Common myeloid progenitor, CD34-positive (primary cell): ENCODE data around the gene ADAM12.
"Not testable (repeated sequence)": the region's sequence is repeated elsewhere in the genome, so short reads cannot be mapped to it uniquely, and the experiment has no call there.

ENCODE experiments used
- CTCF ChIA-PET: fragments of 350-600 bp; sonication (Branson Sonifier 250); formaldehyde crosslinking; loops from one replicate; lab custom pipeline; 2021; ENCODE audit warnings: antibody characterized with exemption; lab: Charles Lee
- POLR2A ChIA-PET: fragments of 350-600 bp; sonication (Branson Sonifier 250); formaldehyde crosslinking; loops from one replicate; lab custom pipeline; 2021; ENCODE audit warnings: antibody characterized with exemption; lab: Charles Lee
- DNase-seq, 3 donors: peaks; one replicate each; pipeline versions ENCODE4 v3.0.0 to v3.0.0-alpha.2; 2013
- H3K27ac ChIP-seq, 2 experiments: 1 replicate in 1 of 2; 2 replicates in 1 of 2; pipeline ENCODE4 v1.7.0; 2013; ENCODE audit warnings: inconsistent platforms in 2 of 2, low read length in 2 of 2, mild to moderate bottlenecking in 2 of 2, low read depth in 1 of 2, moderate library complexity in 1 of 2; ENCODE audit not compliant: severe bottlenecking in 2 of 2, insufficient read depth in 1 of 2, poor library complexity in 1 of 2
- H3K27me3 ChIP-seq, 5 experiments: replicated peaks in 2 of 5; 1 replicate in 3 of 5; 2 replicates in 2 of 5; pipeline versions ENCODE4 v1.6.1 to v1.7.0; 2013; ENCODE audit warnings: low read length in 4 of 5, mild to moderate bottlenecking in 2 of 5, moderate library complexity in 2 of 5, inconsistent platforms in 1 of 5; ENCODE audit not compliant: insufficient read depth in 5 of 5, control insufficient read depth in 4 of 5
- H3K36me3 ChIP-seq, 4 experiments: 1 replicate in 2 of 4; 2 replicates in 2 of 4; pipeline versions ENCODE4 v1.6.1 to v1.7.0; 2013; ENCODE audit warnings: low read length in 3 of 4, control low read depth in 1 of 4, mild to moderate bottlenecking in 1 of 4; ENCODE audit not compliant: control insufficient read depth in 4 of 4, insufficient read depth in 4 of 4
- H3K4me1 ChIP-seq, 4 experiments: 1 replicate in 3 of 4; 2 replicates in 1 of 4; pipeline versions ENCODE4 v1.6.1 to v1.7.1; 2013; ENCODE audit warnings: low read length in 3 of 4, mild to moderate bottlenecking in 3 of 4, control low read depth in 1 of 4, inconsistent platforms in 1 of 4, moderate library complexity in 1 of 4; ENCODE audit not compliant: control insufficient read depth in 4 of 4, insufficient read depth in 4 of 4; ENCODE audit errors: control extremely low read depth in 1 of 4
- H3K4me3 ChIP-seq, 7 experiments: 1 replicate in 4 of 7; 2 replicates in 3 of 7; pipeline versions ENCODE4 v1.5.1 to v1.7.0; 2013; ENCODE audit warnings: mild to moderate bottlenecking in 7 of 7, low read length in 6 of 7, moderate library complexity in 6 of 7, inconsistent platforms in 2 of 7, low read depth in 2 of 7, control low read depth in 1 of 7; ENCODE audit not compliant: insufficient read depth in 4 of 7, control insufficient read depth in 1 of 7; ENCODE audit errors: extremely low read depth in 1 of 7
- H3K9me3 ChIP-seq, 5 experiments: 1 replicate in 4 of 5; 2 replicates in 1 of 5; pipeline versions ENCODE4 v1.6.1 to v1.7.1; 2013; ENCODE audit warnings: low read length in 4 of 5, mild to moderate bottlenecking in 2 of 5, inconsistent platforms in 1 of 5, low read depth in 1 of 5, moderate library complexity in 1 of 5; ENCODE audit not compliant: control insufficient read depth in 4 of 5, insufficient read depth in 2 of 5; ENCODE audit errors: control extremely low read depth in 1 of 5
- WGBS: methylation state at CpG from one replicate; pipeline ENCODE4 v1.1.5; 2013; ENCODE audit not compliant: insufficient coverage; 5-methylcytosine and 5-hydroxymethylcytosine counted together

The ADAM12 gene

GRCh38 chr10:125980521-125981035 lies 407.7 kb downstream of the ADAM12 start:
- ChIA-PET POLR2A (no interaction called here), CTCF (interaction anchor here (0.6 to 1.9 kb wide), 10 partner anchors 10 to 769 kb away, joined by 3 to 14 read pairs (median 4); no protein-coding TSS in a partner anchor)
- no peaks in the 10 kb centered on the region for H3K27me3 ChIP-seq
- no peaks in the 10 kb centered on the region for H3K9me3 ChIP-seq
- DNase-seq, result peak in 2 of 3 donors; percentile 50 to 72
- peaks cover 2 to 13% (median 3%) of the 10 kb centered on the region in 4 experiments for H3K4me1 ChIP-seq
- H3K27ac ChIP-seq, result no peak overlapping the region
- 35% methylated on average over 5 of the region's 6 CpGs for WGBS
- H3K4me3 ChIP-seq, result no peak overlapping the region
- H3K36me3 ChIP-seq, result no peaks in the 10 kb centered on the region

GRCh38 chr10:125979976-125980375 lies 408.3 kb downstream of the ADAM12 start:
- POLR2A ChIA-PET, result interaction anchor here (0.6 kb wide), 1 partner anchor 118 kb away, joined by 3 read pairs; no protein-coding TSS in a partner anchor
- no peak overlapping the region for H3K4me3 ChIP-seq
- 35% methylated on average over 5 of the region's 7 CpGs for WGBS
- H3K9me3 ChIP-seq, result no peaks in the 10 kb centered on the region
- no peak overlapping the region for H3K27ac ChIP-seq
- CTCF ChIA-PET, result interaction anchor here (0.6 to 1.9 kb wide), 10 partner anchors 9 to 769 kb away, joined by 3 to 14 read pairs (median 4); no protein-coding TSS in a partner anchor
- no peaks in the 10 kb centered on the region for H3K27me3 ChIP-seq
- peaks cover 2 to 13% (median 3%) of the 10 kb centered on the region in 4 experiments for H3K4me1 ChIP-seq
- no peaks in the 10 kb centered on the region for H3K36me3 ChIP-seq
- peak in 2 of 3 donors; percentile 35 to 57 for DNase-seq

- H3K36me3 ChIP-seq, result no peaks in the 10 kb centered on the region
- H3K27me3 ChIP-seq, result no peaks in the 10 kb centered on the region
- no peak overlapping the region for H3K27ac ChIP-seq
- no peak overlapping the region for H3K4me3 ChIP-seq
- H3K9me3 ChIP-seq, result no peaks in the 10 kb centered on the region
- peaks cover 2 to 12% (median 3%) of the 10 kb centered on the region in 4 experiments for H3K4me1 ChIP-seq
- WGBS, result 94% methylated on average over 3 of the region's 6 CpGs
- POLR2A ChIA-PET, result no interaction called here
- DNase-seq, result peak in 2 of 3 donors; percentile 15 to 23
- CTCF ChIA-PET, result interaction anchor here (1.1 to 3.0 kb wide), 5 partner anchors 15 to 524 kb away, joined by 3 to 12 read pairs (median 5); no protein-coding TSS in a partner anchor
Observed at GRCh38 chr10:125976960-125977605, 411.2 kb downstream of the ADAM12 start.

- H3K36me3 ChIP-seq, H3K27me3 ChIP-seq, H3K27ac ChIP-seq, H3K9me3 ChIP-seq, DNase-seq, POLR2A ChIA-PET, H3K4me3 ChIP-seq, H3K4me1 ChIP-seq: not testable (repeated sequence)
- CTCF ChIA-PET, result interaction anchor here (1.1 kb wide), 1 partner anchor 10 kb away, joined by 4 read pairs; no protein-coding TSS in a partner anchor
- WGBS, result 95% methylated on average over 24 of the region's 36 CpGs
Observed at GRCh38 chr10:125970077-125970630, 418.1 kb downstream of the ADAM12 start.

DNA sequence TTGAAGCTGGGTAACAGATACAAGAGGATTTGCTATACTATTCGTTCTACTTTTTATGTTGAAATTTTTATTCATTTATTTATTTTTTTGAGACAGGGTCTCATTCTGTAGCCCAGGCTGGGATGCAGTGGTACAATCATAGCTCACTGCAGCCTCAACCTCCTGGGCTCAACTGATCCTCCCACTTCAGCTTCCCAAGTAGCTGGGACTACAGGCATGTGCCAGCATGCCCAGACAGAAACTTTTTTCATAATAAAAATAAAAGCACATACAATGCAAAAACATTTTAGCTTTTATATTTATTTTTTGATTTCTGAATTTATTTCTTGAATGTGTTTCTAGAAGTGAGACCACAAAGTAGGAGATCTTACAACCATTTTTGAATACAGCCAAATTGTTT lies 420.7 kb downstream of the ADAM12 start:
- Histone ChIP-seq H3K27ac (no peak overlapping the region), H3K27me3 (peaks cover 0 to 5% (median 0%) of the 10 kb centered on the region in 5 experiments), H3K4me3 (no peak overlapping the region), H3K4me1 (no peaks in the 10 kb centered on the region), H3K36me3 (no peaks in the 10 kb centered on the region), H3K9me3 (no peaks in the 10 kb centered on the region)
- POLR2A ChIA-PET, result no interaction called here
- no CpG with 5 or more reads among the region's 1 CpG for WGBS
- CTCF ChIA-PET, result interaction anchor here (1.4 kb wide), 1 partner anchor 349 kb away, joined by 3 read pairs; no protein-coding TSS in a partner anchor
- no peak for DNase-seq

DNA sequence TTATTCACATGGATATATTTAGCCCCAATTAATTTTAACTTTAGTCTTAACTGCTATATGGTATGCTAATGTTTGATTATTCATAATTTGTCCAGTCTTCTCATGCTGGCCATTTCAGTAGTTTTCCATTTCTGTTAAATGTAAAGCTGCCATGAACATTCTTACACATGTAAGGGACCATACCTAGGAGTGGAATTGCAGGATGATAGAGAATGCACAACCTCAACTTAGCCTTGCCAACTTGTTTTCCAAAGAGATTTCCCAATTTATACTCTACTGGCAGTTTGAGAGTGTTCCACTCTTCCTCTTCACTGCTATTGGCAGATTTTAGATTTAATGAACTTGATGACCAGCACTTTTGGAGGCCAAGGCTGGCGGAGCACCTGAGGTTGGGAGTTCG lies 423.7 kb downstream of the ADAM12 start:
- no peak for DNase-seq
- 100% methylated on average over 2 of the region's 2 CpGs for WGBS
- Histone ChIP-seq H3K36me3 (no peaks in the 10 kb centered on the region), H3K9me3 (peaks cover 0 to 3% (median 0%) of the 10 kb centered on the region in 5 experiments), H3K4me3 (no peak overlapping the region), H3K4me1 (no peaks in the 10 kb centered on the region), H3K27me3 (peaks cover 0 to 5% (median 0%) of the 10 kb centered on the region in 5 experiments), H3K27ac (no peak overlapping the region)
- ChIA-PET CTCF (interaction anchor here (1.2 kb wide), 1 partner anchor 9 kb away, joined by 4 read pairs; no protein-coding TSS in a partner anchor), POLR2A (no interaction called here)
